Measurements from ENCODE around the gene ZNF207.

ZNF207 gene

GRCh38 chr17:32356750-32357149, 6.8 kb downstream of the ZNF207 start:
- DNase-seq (ENCODE audit: low read depth), result no peak
- H3K4me3 ChIP-seq (ENCODE audit: low read depth, low read length), result no peak overlapping the region
- TF ChIP-seq CTCF (IDR thresholded peaks at IDR 0.05; ENCODE audit: low read depth, low read length, missing control alignments), result no peak
- in situ Hi-C loops (cut with HindIII; ENCODE audit: low sequenced_read_pairs), result no loop called here

GRCh38 chr17:32357615-32358014, 7.7 kb downstream of the ZNF207 start:
- no peak overlapping the region for H3K4me3 ChIP-seq (ENCODE audit: low read depth, low read length)
- in situ Hi-C loops (cut with HindIII; ENCODE audit: low sequenced_read_pairs), result no loop called here
- DNase-seq (ENCODE audit: low read depth), result no peak
- no peak for TF ChIP-seq CTCF (IDR thresholded peaks at IDR 0.05; ENCODE audit: low read depth, low read length, missing control alignments)

- TF ChIP-seq CTCF (IDR thresholded peaks at IDR 0.05; ENCODE audit: low read depth, low read length, missing control alignments), result no peak
- DNase-seq (ENCODE audit: low read depth), result no peak
- in situ Hi-C loops (cut with HindIII; ENCODE audit: low sequenced_read_pairs), result no loop called here
- no peak overlapping the region for H3K4me3 ChIP-seq (ENCODE audit: low read depth, low read length)
These were observed 11.3 kb downstream of the ZNF207 start for GRCh38 chr17:32361270-32361669.

- in situ Hi-C loops (cut with HindIII; ENCODE audit: low sequenced_read_pairs), result no loop called here
- TF ChIP-seq CTCF (IDR thresholded peaks at IDR 0.05; ENCODE audit: low read depth, low read length, missing control alignments), result no peak
- H3K4me3 ChIP-seq (ENCODE audit: low read depth, low read length), result no peak overlapping the region
- DNase-seq (ENCODE audit: low read depth), result no peak
These were observed 20.5 kb downstream of the ZNF207 start for GRCh38 chr17:32370426-32370825.

- in situ Hi-C loops (cut with HindIII; ENCODE audit: low sequenced_read_pairs), result no loop called here
- H3K4me3 ChIP-seq (ENCODE audit: low read depth, low read length), result no peak overlapping the region
- TF ChIP-seq CTCF (IDR thresholded peaks at IDR 0.05; ENCODE audit: low read depth, low read length, missing control alignments), result no peak
These were observed 32.7 kb downstream of the ZNF207 start for GRCh38 chr17:32382526-32383223.

GRCh38 chr17:32383926-32384434, 34.0 kb downstream of the ZNF207 start:
- no peak overlapping the region for H3K4me3 ChIP-seq (ENCODE audit: low read depth, low read length)
- no peak for TF ChIP-seq CTCF (IDR thresholded peaks at IDR 0.05; ENCODE audit: low read depth, low read length, missing control alignments)
- no peak for DNase-seq (ENCODE audit: low read depth)
- in situ Hi-C loops (cut with HindIII; ENCODE audit: low sequenced_read_pairs), result no loop called here

More at GRCh38 chr17:32382526-32383223, 32.7 kb downstream of the ZNF207 start:
- no peak for DNase-seq (ENCODE audit: low read depth)

All from astrocyte of the cerebellum (primary cell).